A549 (cell line): ENCODE measurements around the gene CD22. TPM values are rescaled to one million over a fixed set of nuclear protein-coding genes. Genes with fewer than 3 reads are reported as not detected.

ENCODE experiments used
- ATAC-seq, 2 experiments: fragments of 200-7000 bp in 1 of 2; fragments of >200 bp in 1 of 2; cut with Nextera tagmentation in 1 of 2; cut with Tn5 transposase in 1 of 2; 3 replicates each; pipeline versions ENCODE4 v1.8.0 to v1.9.1; 2018 to 2020; ENCODE audit warnings: mild to moderate bottlenecking in 1 of 2, moderate library complexity in 1 of 2
- CTCF ChIA-PET: fragments of 300-600 bp; sonication (Branson Sonifier 250); formaldehyde crosslinking; extraction: SDS; loops from one replicate; lab custom pipeline; 2021; ENCODE audit warnings: antibody characterized with exemption, inconsistent platforms; lab: Yijun Ruan, JAX
- POLR2A ChIA-PET: fragments of 350-600 bp; formaldehyde crosslinking; extraction: SDS; loops from one replicate; lab custom pipeline; 2021; ENCODE audit warnings: antibody characterized with exemption, inconsistent platforms; lab: Yijun Ruan, JAX
- DNase-seq, 2 experiments: peaks; one replicate each; pipeline versions ENCODE4 v3.0.0 to v3.0.0-alpha.2; 2011 to 2016; ENCODE audit warnings: low read depth in 1 of 2, low spot score in 1 of 2
- FAIRE-seq: peaks from 2 replicates; lab custom pipeline; 2011; peaks lifted over from hg19 to GRCh38; lab: Jason Lieb, UNC
- H3K27ac ChIP-seq, 2 experiments: fragments of >200 bp; sonication (Bioruptor Twin); formaldehyde crosslinking; 3 replicates each; pipeline ENCODE4 v1.5.1; 2016 to 2017
- H3K4me1 ChIP-seq: fragments of >200 bp; sonication (Bioruptor Twin); formaldehyde crosslinking; 3 replicates; pipeline ENCODE4 v1.6.1; 2016
- H3K4me2 ChIP-seq: fragments of >200 bp; sonication (Bioruptor Twin); formaldehyde crosslinking; 3 replicates; pipeline ENCODE4 v1.6.1; 2016
- H3K4me3 ChIP-seq: fragments of >200 bp; sonication (Bioruptor Twin); formaldehyde crosslinking; 3 replicates; pipeline ENCODE4 v1.5.1; 2016
- H3K9me3 ChIP-seq: fragments of >200 bp; sonication (Bioruptor Twin); formaldehyde crosslinking; 3 replicates; pipeline ENCODE4 v1.6.1; 2016
- BHLHE40 ChIP-seq: IDR thresholded peaks from 2 replicates; pipeline ENCODE4 v1.6.1; 2012; ENCODE audit warnings: low read depth, low read length, inconsistent platforms
- CBX2 ChIP-seq: fragments of 200-600 bp; sonication (generic); IDR thresholded peaks from 2 replicates; pipeline ENCODE4 v1.6.1; 2016; ENCODE audit warnings: low read depth, mild to moderate bottlenecking, borderline replicate concordance
- CEBPB ChIP-seq, 2 experiments: fragments of >200 bp in 1 of 2; sonication (Bioruptor Twin) in 1 of 2; formaldehyde crosslinking in 1 of 2; IDR thresholded peaks; 2 replicates each; pipeline ENCODE4 v1.6.1; 2012 to 2016
- CHD2 ChIP-seq: fragments of 150-350 bp; IDR thresholded peaks from 2 replicates; pipeline ENCODE4 v1.6.1; 2014; ENCODE audit warnings: low read length; ENCODE audit not compliant: partially characterized antibody
- EHMT2 ChIP-seq: fragments of 200-600 bp; sonication (generic); IDR thresholded peaks from 2 replicates; pipeline ENCODE4 v1.6.1; 2016; ENCODE audit warnings: antibody characterized with exemption, low read depth, mild to moderate bottlenecking, moderate library complexity
- EP300 ChIP-seq, 2 experiments: fragments of >200 bp; sonication (Bioruptor Twin); formaldehyde crosslinking; IDR thresholded peaks; 2 replicates in 1 of 2; 3 replicates in 1 of 2; pipeline ENCODE4 v1.6.1; 2016 to 2017
- ESRRA ChIP-seq: fragments of 150-350 bp; IDR thresholded peaks from 2 replicates; pipeline ENCODE4 v1.6.1; 2014; ENCODE audit warnings: mild to moderate bottlenecking, low read length, borderline replicate concordance
- FOSB ChIP-seq: fragments of 250-450 bp; sonication (Bioruptor Pico); IDR thresholded peaks from 2 replicates; pipeline ENCODE4 v1.5.0; 2020; ENCODE audit warnings: mild to moderate bottlenecking, moderate library complexity
- FOSL2 ChIP-seq, 2 experiments: fragments of 450-650 bp in 1 of 2; fragments of >200 bp in 1 of 2; sonication (Bioruptor Twin) in 1 of 2; formaldehyde crosslinking; IDR thresholded peaks; 2 replicates each; pipeline versions ENCODE4 v1.5.0 to v1.6.1; 2016 to 2020; ENCODE audit warnings: mild to moderate bottlenecking in 1 of 2, moderate library complexity in 1 of 2
- GATA3 ChIP-seq: IDR thresholded peaks from 2 replicates; pipeline ENCODE4 v1.6.1; 2012; ENCODE audit warnings: borderline replicate concordance
- HOXB5 ChIP-seq: fragments of 250-450 bp; sonication (Bioruptor Pico); IDR thresholded peaks from 2 replicates; pipeline ENCODE4 v1.5.0; 2020; ENCODE audit warnings: mild to moderate bottlenecking, moderate library complexity
- KDM1A ChIP-seq: fragments of 200-600 bp; sonication (generic); IDR thresholded peaks from 2 replicates; pipeline ENCODE4 v1.6.1; 2016; ENCODE audit warnings: low read depth, mild to moderate bottlenecking
- MAFK ChIP-seq: fragments of 450-650 bp; IDR thresholded peaks from 2 replicates; pipeline ENCODE4 v1.6.1; 2014; ENCODE audit not compliant: partially characterized antibody
- MYC ChIP-seq: IDR thresholded peaks from 2 replicates; pipeline ENCODE4 v1.6.1; 2012; ENCODE audit warnings: mild to moderate bottlenecking, inconsistent platforms, low read length, improper control_type of control experiment, borderline replicate concordance
- NFE2L2 ChIP-seq: fragments of 150-350 bp; conservative IDR thresholded peaks from 2 replicates; pipeline ENCODE4 v1.6.1; 2014; ENCODE audit warnings: low read length
- PBX3 ChIP-seq: IDR thresholded peaks from 2 replicates; pipeline ENCODE4 v1.6.1; 2012
- POLR2A ChIP-seq: IDR thresholded peaks from 2 replicates; pipeline ENCODE4 v1.6.1; 2012; ENCODE audit warnings: mild to moderate bottlenecking, low read length
- POLR2AphosphoS2 ChIP-seq: conservative IDR thresholded peaks from 2 replicates; pipeline ENCODE4 v1.6.1; 2012; ENCODE audit warnings: low read length, improper control_type of control experiment, inconsistent platforms
- RARB ChIP-seq: fragments of 250-450 bp; sonication (Bioruptor Pico); IDR thresholded peaks from 2 replicates; pipeline ENCODE4 v1.8.0; 2021; ENCODE audit warnings: mild to moderate bottlenecking, moderate library complexity
- SMC3 ChIP-seq: fragments of >200 bp; sonication (Bioruptor Twin); formaldehyde crosslinking; IDR thresholded peaks from 3 replicates; pipeline ENCODE4 v1.6.1; 2018; ENCODE audit warnings: inconsistent platforms
- TP53 ChIP-seq: fragments of 250-450 bp; sonication (Bioruptor Pico); IDR thresholded peaks from 2 replicates; pipeline ENCODE4 v1.5.0; 2021; ENCODE audit warnings: mild to moderate bottlenecking, moderate library complexity
- ZC3H11A ChIP-seq: fragments of 450-650 bp; IDR thresholded peaks from 2 replicates; pipeline ENCODE4 v1.6.1; 2014; ENCODE audit warnings: antibody characterized with exemption, mild to moderate bottlenecking
- ZFP36 ChIP-seq: fragments of 450-650 bp; IDR thresholded peaks from 2 replicates; pipeline ENCODE4 v1.6.1; 2014; ENCODE audit warnings: borderline replicate concordance; ENCODE audit not compliant: partially characterized antibody
- ZSCAN20 ChIP-seq: fragments of 250-450 bp; sonication (Bioruptor Pico); IDR thresholded peaks from 2 replicates; pipeline ENCODE4 v1.8.0; 2022; ENCODE audit warnings: mild to moderate bottlenecking, moderate library complexity
- WGBS: methylation state at CpG from one replicate; pipeline ENCODE4 v1.1.6; 2017; ENCODE audit errors: missing lambda C conversion rate; 5-methylcytosine and 5-hydroxymethylcytosine counted together
- polyA plus RNA-seq, 4 experiments: library from polyadenylated mRNA; depleted of rRNA in 3 of 4; stranded (reverse); fragments of >200 nt; fragmentation: RNase III in 1 of 4; extraction: RNeasy Plus Mini Kit Qiagen cat#74134 plus additional on column Dnase treatment in 1 of 4; gene quantifications; 2 replicates in 3 of 4; 3 replicates in 1 of 4; pipeline ENCODE4 v1.2.3, GENCODE V29; 2011 to 2017
- TF ChIP-seq, protein P1 (sequence below): fragments of 250-450 bp; sonication (Bioruptor Pico); IDR thresholded peaks from 2 replicates; pipeline ENCODE4 v1.5.0; 2021; ENCODE audit warnings: mild to moderate bottlenecking, moderate library complexity, borderline replicate concordance

CD22 gene
- polyA plus RNA-seq, 2 of the 4 experiments (the other 2 are of a cell fraction): 0.05 to 0.14 TPM

DNA sequence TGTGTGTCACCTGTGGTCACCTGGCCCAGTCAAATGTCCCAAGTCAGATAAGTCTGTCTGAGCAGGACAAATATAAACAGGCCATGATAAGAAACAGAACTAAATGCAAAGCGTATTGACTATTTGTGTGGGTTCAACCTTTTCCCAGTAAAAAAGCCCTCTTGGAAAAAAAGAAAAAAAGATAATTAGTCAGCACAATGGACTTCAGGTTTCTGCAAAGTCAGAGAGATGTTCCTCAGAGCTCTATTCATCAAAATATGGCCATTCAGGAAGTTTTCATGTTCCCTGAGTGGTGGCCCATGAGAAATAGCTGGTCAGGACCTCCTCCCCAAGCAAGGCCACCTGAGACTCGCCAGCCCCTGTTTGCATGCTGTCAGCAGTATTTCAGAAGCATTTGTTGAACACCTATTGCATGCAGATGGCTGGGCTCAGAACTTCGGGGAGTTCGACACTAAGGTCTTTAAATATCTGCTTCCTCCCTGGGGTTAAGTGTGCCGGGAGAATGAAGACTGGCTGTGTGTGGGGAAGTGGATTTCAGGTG, 32.0 kb downstream of the CD22 start:
- Histone ChIP-seq H3K27ac (no peak overlapping the region), H3K4me1 (no peaks in the 10 kb centered on the region), H3K4me2 (no peak overlapping the region), H3K9me3 (no peaks in the 10 kb centered on the region), H3K4me3 (no peak overlapping the region)
- WGBS: 10% methylated on average over 5 of the region's 5 CpGs
- ATAC-seq (no peak), FAIRE-seq (no peak), DNase-seq (no peak)
- POLR2A ChIA-PET: no interaction called here
- TF ChIP-seq MAFK: peak; percentile 81
- no peak for TF ChIP-seq FOSB (CRISPR knock-in tag)
- no peak for TF ChIP-seq ESRRA
- no peak for TF ChIP-seq ZC3H11A
- CTCF ChIA-PET: interaction anchor here (0.6 to 5.8 kb wide), 6 partner anchors 8 to 150 kb away, joined by 3 to 71 read pairs (median 8); no protein-coding TSS in a partner anchor

DNA sequence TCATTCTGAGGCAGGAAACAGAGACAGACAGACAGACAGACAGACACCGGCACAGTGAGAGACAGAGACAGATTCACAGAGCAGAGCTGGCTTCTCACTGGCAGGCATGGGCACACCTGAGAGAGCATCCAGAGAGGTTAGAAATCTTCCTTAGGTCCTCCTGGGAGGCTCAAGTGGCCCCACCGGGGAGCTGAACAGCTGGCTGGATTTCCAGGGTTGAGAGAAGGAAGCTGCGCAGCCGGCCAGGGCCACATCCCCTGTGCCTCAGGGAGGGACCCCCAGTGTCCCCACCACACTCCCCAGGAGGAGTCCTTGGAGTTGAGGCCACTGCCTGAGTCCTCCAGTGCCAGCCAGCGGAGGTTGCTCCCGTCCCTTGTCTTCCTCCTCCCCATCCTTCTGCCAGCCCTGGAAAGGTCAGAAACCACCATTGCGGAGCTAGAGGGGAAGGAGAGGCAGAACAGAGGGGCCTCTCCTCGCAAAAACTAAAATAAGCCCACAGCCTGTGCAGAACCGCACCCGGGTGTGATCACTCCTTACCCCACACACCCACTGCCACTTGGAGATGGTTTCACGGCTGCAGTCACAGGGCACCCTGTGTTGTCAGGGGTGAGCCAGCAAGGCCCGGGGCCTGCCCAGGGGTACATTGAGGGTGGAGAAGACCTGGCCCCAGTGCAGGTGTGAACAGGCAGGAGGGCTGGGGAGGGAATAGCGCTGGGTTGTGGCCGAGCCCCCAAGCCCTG, 33.4 kb downstream of the CD22 start:
- FAIRE-seq: no peak
- POLR2A ChIA-PET: interaction anchor here (0.6 kb wide), 1 partner anchor 12 kb away, joined by 4 read pairs; no protein-coding TSS in a partner anchor

DNA sequence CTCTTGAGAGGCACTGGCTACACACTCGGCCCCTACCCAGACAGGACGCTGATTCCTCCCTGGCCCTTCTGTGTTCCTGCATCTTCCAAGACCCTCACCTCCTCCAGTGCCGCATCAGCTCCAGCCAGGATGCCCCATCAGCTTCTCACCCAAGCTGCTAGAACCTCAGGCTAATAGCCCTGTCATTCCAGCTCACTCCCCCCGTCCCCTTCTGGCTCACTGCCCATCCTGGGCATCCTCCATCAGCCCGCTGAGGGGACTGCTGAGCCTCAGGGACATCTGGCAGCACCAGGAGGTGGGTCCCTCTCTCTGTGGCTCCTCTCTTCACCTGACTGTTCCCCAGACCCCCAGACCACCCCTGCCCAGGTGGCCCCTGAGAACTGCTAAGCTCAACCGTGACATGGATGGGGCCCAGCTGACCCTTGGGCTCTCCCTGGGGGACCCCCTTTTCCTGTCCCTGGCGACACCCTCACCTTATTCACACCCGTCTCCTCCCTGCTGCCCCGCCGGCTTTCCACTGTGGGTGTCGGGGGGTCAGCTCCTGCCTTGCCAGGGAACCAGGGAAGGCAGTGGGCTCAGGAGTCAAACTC, 34.1 kb downstream of the CD22 start:
- WGBS: 40% methylated on average over 11 of the region's 11 CpGs
- Histone ChIP-seq H3K4me3 (no peak overlapping the region), H3K27ac (no peak overlapping the region), H3K4me2 (no peak overlapping the region), H3K9me3 (no peaks in the 10 kb centered on the region), H3K4me1 (no peaks in the 10 kb centered on the region)
- DNase-seq (no peak), FAIRE-seq (no peak), ATAC-seq (peak in 1 of 2 experiments; percentile 9; a peak in 3 of 6 replicates)
- ChIA-PET CTCF (interaction anchor here (0.7 to 5.8 kb wide), 8 partner anchors 10 to 147 kb away, joined by 3 to 71 read pairs (median 12); no protein-coding TSS in a partner anchor), POLR2A (interaction anchor here (0.6 kb wide), 1 partner anchor 12 kb away, joined by 4 read pairs; no protein-coding TSS in a partner anchor)
- TF ChIP-seq CBX2: no peak
- no peak for TF ChIP-seq CHD2
- no peak for TF ChIP-seq HOXB5 (CRISPR knock-in tag)
- no peak for TF ChIP-seq EHMT2
- TF ChIP-seq EP300 (IDR thresholded peaks at IDR 0.05): no peak
- no peak for TF ChIP-seq PBX3
- TF ChIP-seq, protein P1, sequence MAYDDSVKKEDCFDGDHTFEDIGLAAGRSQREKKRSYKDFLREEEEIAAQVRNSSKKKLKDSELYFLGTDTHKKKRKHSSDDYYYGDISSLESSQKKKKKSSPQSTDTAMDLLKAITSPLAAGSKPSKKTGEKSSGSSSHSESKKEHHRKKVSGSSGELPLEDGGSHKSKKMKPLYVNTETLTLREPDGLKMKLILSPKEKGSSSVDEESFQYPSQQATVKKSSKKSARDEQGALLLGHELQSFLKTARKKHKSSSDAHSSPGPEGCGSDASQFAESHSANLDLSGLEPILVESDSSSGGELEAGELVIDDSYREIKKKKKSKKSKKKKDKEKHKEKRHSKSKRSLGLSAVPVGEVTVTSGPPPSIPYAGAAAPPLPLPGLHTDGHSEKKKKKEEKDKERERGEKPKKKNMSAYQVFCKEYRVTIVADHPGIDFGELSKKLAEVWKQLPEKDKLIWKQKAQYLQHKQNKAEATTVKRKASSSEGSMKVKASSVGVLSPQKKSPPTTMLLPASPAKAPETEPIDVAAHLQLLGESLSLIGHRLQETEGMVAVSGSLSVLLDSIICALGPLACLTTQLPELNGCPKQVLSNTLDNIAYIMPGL (CRISPR knock-in tag): no peak
- no peak for TF ChIP-seq CEBPB (IDR thresholded peaks at IDR 0.05)
- TF ChIP-seq FOSL2 (IDR thresholded peaks at IDR 0.05): no peak
- TF ChIP-seq FOSL2 (CRISPR knock-in tag; IDR thresholded peaks at IDR 0.05): no peak
- no peak for TF ChIP-seq TP53 (CRISPR knock-in tag)
- no peak for TF ChIP-seq GATA3
- no peak for TF ChIP-seq SMC3
- no peak for TF ChIP-seq ZSCAN20
- TF ChIP-seq ZFP36: no peak
- TF ChIP-seq POLR2AphosphoS2: no peak
- no peak for TF ChIP-seq RARB (CRISPR knock-in tag)
- TF ChIP-seq KDM1A: no peak

More for the DNA sequence above, 33.4 kb downstream of the CD22 start:
- TF ChIP-seq BHLHE40 (no peak), NFE2L2 (no peak), MYC (no peak), POLR2AphosphoS2 (no peak), POLR2A (no peak), SMC3 (no peak), HOXB5 (CRISPR knock-in tag) (no peak), ZC3H11A (no peak)
- TF ChIP-seq, all 56 proteins: peak for 0
- Histone ChIP-seq H3K4me2 (no peak overlapping the region), H3K9me3 (no peaks in the 10 kb centered on the region), H3K4me1 (no peaks in the 10 kb centered on the region), H3K27ac (no peak overlapping the region), H3K4me3 (no peak overlapping the region)
- 29% methylated on average over 14 of the region's 14 CpGs for WGBS
- CTCF ChIA-PET: interaction anchor here (0.7 to 5.8 kb wide), 7 partner anchors 10 to 257 kb away, joined by 3 to 71 read pairs (median 5); no protein-coding TSS in a partner anchor
- ATAC-seq (peak; percentile 10 to 46; a peak in 4 of 6 replicates), DNase-seq (no peak)
